Measurements from ENCODE around the gene TTC39C.

TTC39C gene

DNA sequence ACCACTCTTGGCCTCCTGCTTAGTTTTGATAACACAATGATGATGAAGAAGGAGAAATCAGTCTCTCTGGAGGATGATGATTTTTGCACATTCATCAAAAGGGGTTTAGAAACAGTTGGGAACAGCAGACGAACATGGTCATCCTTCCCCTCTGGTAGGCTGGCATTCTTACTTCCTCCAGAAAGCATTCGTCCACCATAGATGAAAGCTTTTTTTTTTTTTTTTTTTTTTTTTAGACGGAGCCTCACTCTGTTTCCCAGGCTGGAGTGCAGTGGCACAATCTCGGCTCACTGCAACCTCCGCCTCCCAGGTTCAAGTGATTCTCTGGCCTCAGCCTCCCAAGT lies 43.5 kb upstream of the TTC39C start:
- H3K4me3 ChIP-seq (ENCODE audit: low read depth, low read length), result no peak overlapping the region
- TF ChIP-seq POLR2A (IDR thresholded peaks at IDR 0.05; ENCODE audit: extremely low read depth, insufficient read length), result no peak
- TF ChIP-seq, protein P1, sequence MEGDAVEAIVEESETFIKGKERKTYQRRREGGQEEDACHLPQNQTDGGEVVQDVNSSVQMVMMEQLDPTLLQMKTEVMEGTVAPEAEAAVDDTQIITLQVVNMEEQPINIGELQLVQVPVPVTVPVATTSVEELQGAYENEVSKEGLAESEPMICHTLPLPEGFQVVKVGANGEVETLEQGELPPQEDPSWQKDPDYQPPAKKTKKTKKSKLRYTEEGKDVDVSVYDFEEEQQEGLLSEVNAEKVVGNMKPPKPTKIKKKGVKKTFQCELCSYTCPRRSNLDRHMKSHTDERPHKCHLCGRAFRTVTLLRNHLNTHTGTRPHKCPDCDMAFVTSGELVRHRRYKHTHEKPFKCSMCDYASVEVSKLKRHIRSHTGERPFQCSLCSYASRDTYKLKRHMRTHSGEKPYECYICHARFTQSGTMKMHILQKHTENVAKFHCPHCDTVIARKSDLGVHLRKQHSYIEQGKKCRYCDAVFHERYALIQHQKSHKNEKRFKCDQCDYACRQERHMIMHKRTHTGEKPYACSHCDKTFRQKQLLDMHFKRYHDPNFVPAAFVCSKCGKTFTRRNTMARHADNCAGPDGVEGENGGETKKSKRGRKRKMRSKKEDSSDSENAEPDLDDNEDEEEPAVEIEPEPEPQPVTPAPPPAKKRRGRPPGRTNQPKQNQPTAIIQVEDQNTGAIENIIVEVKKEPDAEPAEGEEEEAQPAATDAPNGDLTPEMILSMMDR (IDR thresholded peaks at IDR 0.05; ENCODE audit: low read depth, low read length), result no peak
- no peak for TF ChIP-seq MYC (IDR thresholded peaks at IDR 0.05; ENCODE audit: low read depth, low read length)
- TF ChIP-seq, protein P2, sequence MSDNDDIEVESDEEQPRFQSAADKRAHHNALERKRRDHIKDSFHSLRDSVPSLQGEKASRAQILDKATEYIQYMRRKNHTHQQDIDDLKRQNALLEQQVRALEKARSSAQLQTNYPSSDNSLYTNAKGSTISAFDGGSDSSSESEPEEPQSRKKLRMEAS (IDR thresholded peaks at IDR 0.05; ENCODE audit: low read depth, low read length), result no peak

DNA sequence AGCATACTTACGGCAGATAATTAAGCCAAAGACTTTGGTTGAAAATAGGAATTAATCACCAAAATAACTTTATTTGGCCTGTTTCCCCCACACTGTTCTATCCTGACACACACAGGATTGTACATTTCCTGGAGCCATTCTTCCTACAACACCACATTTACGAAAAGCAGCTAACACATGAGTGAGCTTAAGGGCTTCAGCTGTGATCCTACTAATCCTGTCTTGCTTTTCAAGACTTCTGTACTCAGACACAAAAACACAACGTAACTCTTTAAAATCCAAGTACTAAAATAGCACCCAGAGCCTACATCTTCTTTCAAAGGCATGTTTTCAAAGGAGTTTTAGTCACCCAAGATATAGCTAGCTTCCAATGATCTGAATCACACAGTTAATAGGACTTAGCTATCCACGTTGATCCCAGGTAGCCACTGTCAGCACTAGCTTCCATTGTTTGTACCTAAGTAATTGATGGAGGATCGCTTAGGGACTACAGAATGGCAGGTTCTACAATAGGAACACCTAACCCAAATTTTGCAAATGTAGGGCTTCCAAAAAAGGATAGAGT lies 42.8 kb upstream of the TTC39C start:
- H3K4me3 ChIP-seq (ENCODE audit: low read depth, low read length), result no peak overlapping the region
- no peak for DNase-seq (ENCODE audit: low read depth)
- TF ChIP-seq, protein P1 (IDR thresholded peaks at IDR 0.05; ENCODE audit: low read depth, low read length), result no peak
- TF ChIP-seq, protein P2 (IDR thresholded peaks at IDR 0.05; ENCODE audit: low read depth, low read length), result no peak
- TF ChIP-seq MYC (IDR thresholded peaks at IDR 0.05; ENCODE audit: low read depth, low read length), result no peak

More for the DNA sequence above, 43.5 kb upstream of the TTC39C start:
- DNase-seq (ENCODE audit: low read depth), result no peak

DNA sequence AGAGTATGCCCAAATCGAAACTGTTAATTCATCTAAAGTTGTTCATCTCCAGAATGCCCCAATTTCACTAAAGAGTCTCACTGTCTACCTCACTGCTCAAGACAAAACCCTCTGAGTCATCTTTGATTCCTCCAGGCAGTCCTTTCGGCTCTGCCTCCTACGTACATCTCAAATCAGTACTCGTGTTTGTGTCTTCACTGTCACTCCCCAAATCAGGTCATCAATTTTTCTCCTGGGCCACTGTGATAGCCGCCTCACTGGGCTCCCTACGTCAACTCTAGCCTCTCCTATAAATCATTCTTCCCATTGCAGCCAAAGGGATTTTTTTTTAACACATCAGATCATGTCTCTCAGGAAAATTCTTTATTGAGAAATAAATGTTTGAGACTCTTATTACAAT lies 42.1 kb upstream of the TTC39C start:
- DNase-seq (ENCODE audit: low read depth), result no peak
- H3K4me3 ChIP-seq (ENCODE audit: low read depth, low read length), result no peak overlapping the region
- TF ChIP-seq, protein P1 (IDR thresholded peaks at IDR 0.05; ENCODE audit: low read depth, low read length), result no peak
- TF ChIP-seq, protein P2 (IDR thresholded peaks at IDR 0.05; ENCODE audit: low read depth, low read length), result no peak
- no peak for TF ChIP-seq MYC (IDR thresholded peaks at IDR 0.05; ENCODE audit: low read depth, low read length)
- TF ChIP-seq POLR2A (IDR thresholded peaks at IDR 0.05; ENCODE audit: extremely low read depth, insufficient read length), result no peak

DNA sequence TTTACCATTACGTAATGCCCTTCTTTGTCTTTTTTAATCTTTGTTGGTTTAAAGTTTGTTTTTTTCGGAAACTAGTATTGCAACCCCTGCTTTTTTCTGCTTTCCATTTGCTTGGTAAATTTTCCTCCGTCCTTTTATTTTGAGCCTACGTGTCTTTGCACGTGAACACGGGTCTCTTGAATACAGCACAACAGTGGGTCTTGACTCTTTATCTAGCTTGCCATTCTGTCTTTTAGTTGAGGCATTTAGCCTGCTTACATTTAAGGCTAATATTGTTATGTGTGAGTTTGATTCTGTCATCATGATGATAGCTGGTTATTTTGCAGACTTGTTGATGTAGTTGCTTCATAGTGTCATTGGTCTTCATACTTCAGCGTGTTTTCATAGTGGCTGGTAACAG lies 37.5 kb upstream of the TTC39C start:
- H3K4me3 ChIP-seq (ENCODE audit: low read depth, low read length), result no peak overlapping the region
- TF ChIP-seq MYC (IDR thresholded peaks at IDR 0.05; ENCODE audit: low read depth, low read length) (no peak), POLR2A (IDR thresholded peaks at IDR 0.05; ENCODE audit: extremely low read depth, insufficient read length) (no peak)
- TF ChIP-seq, protein P1 (IDR thresholded peaks at IDR 0.05; ENCODE audit: low read depth, low read length), result no peak
- TF ChIP-seq, protein P2 (IDR thresholded peaks at IDR 0.05; ENCODE audit: low read depth, low read length), result no peak
- no peak for DNase-seq (ENCODE audit: low read depth)

DNA sequence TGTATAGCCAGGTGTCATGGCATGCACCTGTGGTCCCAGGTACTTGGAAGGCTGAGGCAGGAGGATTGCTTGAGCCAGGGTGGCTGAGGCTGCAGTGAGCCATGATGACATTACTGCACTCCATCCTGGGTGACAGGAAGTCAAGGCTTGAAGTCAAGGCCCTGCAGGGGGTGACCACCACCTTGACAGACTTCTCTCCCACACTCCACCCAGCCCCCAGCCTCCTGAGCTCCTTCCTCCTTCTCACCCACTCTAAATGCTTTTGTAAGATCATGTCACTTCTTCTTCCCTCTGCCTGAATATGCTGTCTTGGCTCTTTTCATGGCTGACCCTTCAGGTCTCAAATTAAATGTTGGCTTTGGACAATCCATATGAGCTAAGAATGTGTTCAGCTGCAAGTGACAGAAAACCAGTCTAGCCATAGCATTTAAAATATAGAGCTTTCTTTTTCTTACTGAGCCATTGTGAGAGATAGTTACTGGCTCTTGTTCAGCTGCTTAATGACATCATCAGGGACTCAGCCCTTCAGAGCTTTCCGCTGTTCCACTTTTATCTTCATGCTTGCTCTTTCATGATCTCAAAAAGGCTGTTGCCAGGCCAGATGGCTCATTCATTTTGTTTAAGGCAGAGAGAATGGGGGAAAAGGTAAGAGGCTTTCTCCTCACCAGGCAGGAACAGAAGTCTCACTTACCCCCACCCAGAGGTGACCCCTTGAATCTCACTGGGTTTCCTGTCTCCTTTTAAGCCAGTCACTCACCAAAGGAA lies 36.7 kb upstream of the TTC39C start:
- TF ChIP-seq MYC (IDR thresholded peaks at IDR 0.05; ENCODE audit: low read depth, low read length) (0 out of 2 replicates have a peak, but pooled peaks have one; percentile 24), POLR2A (IDR thresholded peaks at IDR 0.05; ENCODE audit: extremely low read depth, insufficient read length) (no peak)
- TF ChIP-seq, protein P2 (IDR thresholded peaks at IDR 0.05; ENCODE audit: low read depth, low read length), result no peak
- TF ChIP-seq, protein P1 (IDR thresholded peaks at IDR 0.05; ENCODE audit: low read depth, low read length), result no peak
- DNase-seq (ENCODE audit: low read depth), result peak; percentile 83
- no peak overlapping the region for H3K4me3 ChIP-seq (ENCODE audit: low read depth, low read length)

Data from NB4 (cell line).